COR-L47 (cell line): ENCODE measurements around the gene CCDC71.

Source experiments
- DNase-seq: peaks from one replicate; lab custom pipeline; 2025; lab: John Stamatoyannopoulos, UW

Gene CCDC71

GRCh38 chr3:49170744-49171118 lies 4.6 kb upstream of the CCDC71 start:
- no peak for DNase-seq

- no peak for DNase-seq
These were observed 823 bp upstream of the CCDC71 start for GRCh38 chr3:49166752-49167556.

- no peak for DNase-seq
These were observed 979 bp downstream of the CCDC71 start for GRCh38 chr3:49164983-49165720.

GRCh38 chr3:49163609-49164008 lies 2.5 kb downstream of the CCDC71 start:
- DNase-seq, result no peak

GRCh38 chr3:49162751-49163419 lies 3.2 kb downstream of the CCDC71 start:
- no peak for DNase-seq

GRCh38 chr3:49161808-49162530 lies 4.2 kb downstream of the CCDC71 start:
- no peak for DNase-seq

GRCh38 chr3:49161197-49161596 lies 4.9 kb downstream of the CCDC71 start:
- DNase-seq, result no peak

GRCh38 chr3:49158792-49159191 lies 7.3 kb downstream of the CCDC71 start:
- DNase-seq, result no peak

- DNase-seq, result no peak
These were observed 7.9 kb downstream of the CCDC71 start for GRCh38 chr3:49158103-49158709.

- no peak for DNase-seq
These were observed 8.8 kb downstream of the CCDC71 start for GRCh38 chr3:49157289-49157688.

GRCh38 chr3:49153349-49153912 lies 12.7 kb downstream of the CCDC71 start:
- DNase-seq, result no peak

GRCh38 chr3:49151610-49152009 lies 14.5 kb downstream of the CCDC71 start:
- no peak for DNase-seq

GRCh38 chr3:49148159-49148558 lies 18.0 kb downstream of the CCDC71 start:
- DNase-seq, result no peak

- DNase-seq, result no peak
These were observed 26.1 kb downstream of the CCDC71 start for GRCh38 chr3:49140080-49140479.

- no peak for DNase-seq
These were observed 30.6 kb downstream of the CCDC71 start for GRCh38 chr3:49135499-49135898.

- no peak for DNase-seq
These were observed 31.5 kb downstream of the CCDC71 start for GRCh38 chr3:49134471-49135265.

- DNase-seq, result peak; percentile 37
These were observed 32.7 kb downstream of the CCDC71 start for GRCh38 chr3:49133226-49133951.

- DNase-seq, result no peak
These were observed 33.5 kb downstream of the CCDC71 start, which contains the start of gene LAMB2 for GRCh38 chr3:49132437-49133225. Gene LAMB2 (minus strand): TSS chr3:49133050. CDS start chr3:49132867, 183 bp downstream.

- no peak for DNase-seq
These were observed 34.1 kb downstream of the CCDC71 start for GRCh38 chr3:49132073-49132436.
